ENCODE measurements around the gene SAMHD1. TPM values are rescaled to one million over a fixed set of nuclear protein-coding genes. Genes with fewer than 3 reads are reported as not detected.
A peak's percentile ranks its signal among the peaks of the same experiment; 100 is the strongest.

The SAMHD1 gene
- total and polyA plus RNA-seq, 9 of the 15 experiments (the other 6 are each of a cell fraction or from before 2014, with no cell fraction given) = 6.8 to 20.4 (median 14.8) TPM

- TF ChIP-seq VEZF1 (CRISPR knock-in tag; IDR thresholded peaks at IDR 0.05) = 0 out of 2 replicates have a peak, but pooled peaks have one; percentile 17
- peak; percentile 82 for TF ChIP-seq ZBTB40 (IDR thresholded peaks at IDR 0.05)
- 0 out of 2 replicates have a peak, but pooled peaks have one; percentile 43 for TF ChIP-seq ZBTB40 (CRISPR knock-in tag; IDR thresholded peaks at IDR 0.05)
- TF ChIP-seq ZNF384 (IDR thresholded peaks at IDR 0.05; ENCODE audit: low read depth, low read length) = peak; percentile 59
- peak; percentile 91 for TF ChIP-seq MEIS2 (IDR thresholded peaks at IDR 0.05; ENCODE audit: partially characterized antibody)
- TF ChIP-seq CXXC5 (CRISPR knock-in tag; IDR thresholded peaks at IDR 0.05) = no peak
- no peak for TF ChIP-seq POLR2B (IDR thresholded peaks at IDR 0.05; ENCODE audit: low read depth, partially characterized antibody)
- TF ChIP-seq FOSL1 (tag; conservative IDR thresholded peaks at IDR 0.05) = 0 out of 2 replicates have a peak, but pooled peaks have one; percentile 45
- TF ChIP-seq TSC22D4 (tag; IDR thresholded peaks at IDR 0.05) = no peak
- TF ChIP-seq RBM34 (IDR thresholded peaks at IDR 0.05; ENCODE audit: borderline replicate concordance, insufficient read depth, low read length) = no peak
- no peak for TF ChIP-seq TAF15 (IDR thresholded peaks at IDR 0.05; ENCODE audit: low read depth, low read length)
- TF ChIP-seq JUND (IDR thresholded peaks at IDR 0.05; ENCODE audit: borderline replicate concordance, low read depth, low read length) = no peak
- TF ChIP-seq JUND (tag; IDR thresholded peaks at IDR 0.05; ENCODE audit: borderline replicate concordance, low read depth, low read length) = peak; percentile 43; the same call in 1 of the 3 replicates
- TF ChIP-seq RCOR1 (IDR thresholded peaks at IDR 0.05; ENCODE audit: borderline replicate concordance in 1 of 2, low read depth in 2 of 2, low read length in 2 of 2) = peak in 1 of 2 experiments; percentile 71; a peak in 2 of 4 replicates
- no peak for TF ChIP-seq ZNF134 (CRISPR knock-in tag; conservative IDR thresholded peaks at IDR 0.05)
Observed at GRCh38 chr20:36941401-36941835, 10.1 kb downstream of the SAMHD1 start (continued).

All from K562 (cell line).